ENCODE measurements around the gene MOAP1.
"Not testable (repeated sequence)": the region's sequence is repeated elsewhere in the genome, so short reads cannot be mapped to it uniquely, and the experiment has no call there.

The MOAP1 gene

GRCh38 chr14:93184391-93185348, at the start of gene MOAP1, which contains the start of gene LYSET:
TSS of gene MOAP1 (minus strand) at chr14:93184897. CDS start at chr14:93184242, 655 bp downstream.
TSS of gene LYSET (plus strand) at chr14:93185317. CDS start at chr14:93185406, 89 bp downstream.
- peak; percentile 53 to 87 for DNase-seq

DNA sequence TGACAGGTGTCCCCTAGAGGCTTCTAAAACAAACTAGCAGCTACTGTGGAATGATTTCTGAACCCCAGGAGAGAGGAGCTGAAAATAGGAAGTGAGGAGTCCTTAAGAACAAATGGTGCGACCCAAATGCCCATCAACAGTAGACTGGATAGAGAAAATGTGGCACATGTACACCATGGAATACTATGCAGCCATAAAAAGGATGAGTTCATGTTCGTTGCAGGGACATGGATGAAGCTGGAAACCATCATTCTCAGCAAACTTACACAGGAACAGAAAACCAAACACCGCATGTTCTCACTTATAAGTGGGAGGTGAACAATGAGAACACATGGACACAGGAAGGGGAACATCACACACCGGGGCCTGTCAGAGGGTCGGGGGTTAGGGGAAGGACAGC, 48.4 kb upstream of the MOAP1 start:
- not testable (repeated sequence) for DNase-seq

DNA sequence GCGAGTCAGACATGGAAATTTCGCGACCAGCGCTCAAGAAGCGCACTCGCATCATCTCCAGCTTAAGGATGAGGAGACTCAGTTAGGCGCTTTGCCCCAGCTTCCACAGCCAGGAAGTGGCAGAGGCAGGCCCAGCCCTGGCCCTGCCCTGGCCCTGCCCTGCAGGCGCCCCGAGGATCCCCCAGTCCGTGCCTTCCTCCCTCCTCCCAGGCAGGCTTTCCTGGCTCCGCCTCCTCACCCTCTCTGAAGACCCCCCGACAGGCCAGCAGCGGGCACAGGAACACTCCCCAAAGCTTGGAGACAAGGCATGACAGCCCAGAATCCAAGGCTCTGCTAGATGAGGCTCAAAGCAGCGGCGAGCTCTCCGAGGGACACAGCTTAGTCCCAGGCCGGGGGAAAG, 47.5 kb upstream of the MOAP1 start:
- DNase-seq, result no peak

DNA sequence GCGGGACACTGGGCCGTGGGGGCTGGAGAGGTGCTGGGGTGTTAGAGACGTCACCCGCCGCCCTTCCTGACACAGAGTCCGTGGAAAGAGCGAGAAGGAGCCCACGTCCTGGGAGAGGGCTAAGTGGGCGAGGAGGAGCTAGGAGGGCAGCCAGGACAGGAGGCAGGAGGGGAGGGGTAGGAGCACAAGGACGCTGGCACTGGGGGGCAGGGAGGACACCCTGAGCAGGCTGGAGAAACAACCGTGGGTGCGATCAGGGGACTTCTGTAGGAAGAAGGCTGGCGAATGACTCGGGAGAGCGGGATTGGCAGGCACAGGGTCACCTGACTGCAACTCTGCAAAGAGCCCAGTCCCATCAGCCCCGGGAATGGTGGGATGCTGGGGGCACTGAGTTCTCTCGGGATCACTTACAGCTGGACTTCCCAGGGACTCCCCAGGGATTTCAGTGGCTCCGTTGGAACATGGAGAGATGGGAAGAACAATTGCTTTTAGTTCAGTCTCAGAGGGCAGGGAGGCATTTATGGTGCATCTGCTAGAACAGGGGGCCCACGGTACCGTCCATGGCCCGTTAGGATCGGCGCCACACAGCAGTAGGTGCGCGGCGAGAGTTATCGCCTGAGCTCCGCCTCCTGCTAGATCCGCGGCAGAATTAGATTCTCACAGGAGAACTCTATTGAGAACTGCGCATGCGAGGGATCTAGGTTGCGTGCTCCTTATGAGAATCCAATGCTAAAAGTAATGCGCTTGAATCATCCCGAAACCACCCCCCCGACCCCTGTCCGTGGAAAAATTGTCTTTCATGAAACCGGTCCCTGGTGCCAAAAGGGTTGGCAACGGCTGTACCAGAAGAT, 46.7 kb upstream of the MOAP1 start:
- DNase-seq, result peak; percentile 21 to 65

DNA sequence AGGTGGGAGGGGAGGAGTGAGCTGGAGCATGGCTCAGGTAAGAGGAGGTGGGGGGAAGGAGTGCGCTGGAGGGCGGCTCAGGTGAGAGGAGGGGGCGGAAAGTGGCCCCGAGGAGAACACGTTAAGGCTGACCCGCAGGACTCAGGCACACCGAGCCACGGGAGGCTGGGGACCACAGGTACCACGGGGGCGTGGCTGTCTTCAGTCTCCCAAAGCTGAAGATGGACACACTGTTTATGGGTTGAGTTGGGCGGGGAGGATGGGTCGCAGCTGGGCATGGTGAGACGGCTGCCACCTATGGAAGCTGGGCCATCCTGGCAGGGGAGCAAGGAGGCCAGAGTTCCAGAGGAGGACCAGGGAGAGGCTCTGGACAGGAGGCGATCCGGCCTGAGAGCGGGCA, 45.8 kb upstream of the MOAP1 start:
- DNase-seq, result no peak

- DNase-seq, result no peak
Measured at GRCh38 chr14:93228550-93228949, 43.9 kb upstream of the MOAP1 start.

- DNase-seq, result no peak
Measured at GRCh38 chr14:93223565-93223964, 38.9 kb upstream of the MOAP1 start.

- DNase-seq, result no peak
Measured at GRCh38 chr14:93220509-93220908, 35.8 kb upstream of the MOAP1 start.

DNA sequence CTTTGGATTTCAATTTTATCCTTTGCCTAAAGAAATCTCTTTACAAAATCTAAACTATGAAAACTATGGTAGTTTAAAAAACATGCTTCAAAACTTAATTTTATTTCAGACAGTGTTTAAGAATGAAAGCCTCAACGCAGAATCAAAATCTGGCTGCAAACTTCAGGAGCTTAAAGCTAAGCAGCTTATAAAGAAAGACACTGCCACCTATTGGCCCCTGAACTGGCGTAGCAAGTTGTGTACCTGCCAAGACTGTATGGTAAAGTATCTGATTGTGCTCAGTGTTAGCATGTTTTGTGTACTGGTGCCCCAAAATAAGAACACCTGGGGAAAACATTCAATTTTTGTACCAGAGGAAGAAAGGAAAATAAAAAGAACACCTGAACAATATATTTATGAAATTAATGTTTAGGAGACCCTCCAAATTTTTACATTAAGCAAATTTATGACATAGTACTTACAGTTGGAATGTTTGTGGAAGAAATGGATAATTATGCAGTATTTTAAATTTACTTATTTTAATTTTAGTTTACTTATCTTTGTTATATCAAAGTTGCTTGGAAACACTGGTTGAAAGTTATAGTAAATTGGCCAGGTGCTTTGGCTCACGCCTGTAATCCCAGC, 34.5 kb upstream of the MOAP1 start:
- peak; percentile 15 to 53 for DNase-seq

- DNase-seq, result no peak
Measured at GRCh38 chr14:93214598-93214997, 29.9 kb upstream of the MOAP1 start.

GRCh38 chr14:93212432-93212831, 27.7 kb upstream of the MOAP1 start:
- DNase-seq, result no peak

DNA sequence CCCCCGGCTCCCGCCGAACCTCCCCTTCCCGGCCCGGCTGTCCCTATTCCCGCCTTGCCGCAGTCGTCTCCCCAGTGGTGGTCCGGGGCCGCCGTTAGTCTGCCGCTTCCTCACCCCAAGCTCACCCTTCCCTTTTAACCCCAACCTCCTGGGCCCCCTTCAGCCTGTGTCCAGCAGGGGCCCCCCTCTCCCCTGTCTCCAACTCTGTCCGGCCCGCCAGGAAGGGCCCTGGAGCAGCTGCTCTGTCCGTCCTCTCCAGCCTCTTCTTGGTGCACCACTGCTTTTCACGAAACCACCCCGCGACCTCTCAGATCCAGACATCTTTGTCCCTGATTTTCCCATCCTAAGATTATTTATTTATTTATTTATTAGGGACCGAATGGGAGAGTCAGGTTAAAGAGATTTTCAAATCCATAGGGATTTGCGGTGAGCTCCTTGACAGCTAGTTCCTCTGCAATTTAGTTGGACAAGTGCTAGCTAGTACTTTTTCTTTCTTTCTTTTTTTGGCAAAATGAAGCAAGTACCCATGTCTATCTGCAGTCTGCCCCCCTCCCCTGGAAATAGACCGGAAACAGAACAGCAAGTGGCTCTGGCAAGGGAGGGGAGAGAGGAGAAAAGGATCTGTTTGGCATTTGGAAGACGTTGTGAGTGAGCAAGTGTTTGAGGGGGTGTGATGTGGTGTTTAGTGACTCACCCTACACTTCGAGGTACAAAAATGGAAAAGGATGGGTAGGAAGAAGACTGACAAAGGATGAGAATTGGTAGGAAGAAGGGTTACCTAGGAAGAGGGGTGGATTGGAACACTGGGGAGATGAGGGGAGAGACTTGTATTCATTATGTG, 23.0 kb upstream of the MOAP1 start:
- peak in 1 of 2 experiments; percentile 60 for DNase-seq

GRCh38 chr14:93206793-93207467, 22.2 kb upstream of the MOAP1 start, which contains the start of the genes GON7 and UBR7:
TSS of gene GON7 (minus strand) at chr14:93207065. CDS start at chr14:93207037, 28 bp downstream.
TSS of gene UBR7 (plus strand) at chr14:93207256. CDS start at chr14:93207292, 36 bp downstream.
- DNase-seq, result peak; percentile 94 to 98

GRCh38 chr14:93201155-93201704, 16.5 kb upstream of the MOAP1 start:
- DNase-seq, result no peak

GRCh38 chr14:93200553-93200952, 15.9 kb upstream of the MOAP1 start:
- no peak for DNase-seq

DNA sequence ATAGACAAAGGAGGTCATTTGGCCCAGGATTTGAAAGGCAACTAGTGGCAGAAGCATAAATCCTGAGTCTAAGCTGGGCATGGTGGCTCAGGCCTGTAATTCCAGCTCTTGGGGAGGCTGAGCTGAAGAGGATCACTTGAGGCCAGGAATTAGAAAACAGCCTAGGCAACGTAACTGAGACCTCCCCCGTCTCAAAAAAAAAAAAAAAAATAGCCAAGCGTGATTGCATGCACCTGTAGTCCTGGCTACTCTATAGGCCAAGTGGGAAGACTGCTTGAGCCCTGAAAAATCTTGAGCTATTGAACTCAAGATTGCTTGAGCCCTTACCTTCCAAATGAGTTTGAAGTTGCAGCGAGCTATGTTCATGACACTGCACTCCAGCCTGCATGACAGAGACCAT, 14.3 kb upstream of the MOAP1 start:
- DNase-seq, result no peak

GRCh38 chr14:93195316-93195999, 10.8 kb upstream of the MOAP1 start:
- DNase-seq, result no peak

DNA sequence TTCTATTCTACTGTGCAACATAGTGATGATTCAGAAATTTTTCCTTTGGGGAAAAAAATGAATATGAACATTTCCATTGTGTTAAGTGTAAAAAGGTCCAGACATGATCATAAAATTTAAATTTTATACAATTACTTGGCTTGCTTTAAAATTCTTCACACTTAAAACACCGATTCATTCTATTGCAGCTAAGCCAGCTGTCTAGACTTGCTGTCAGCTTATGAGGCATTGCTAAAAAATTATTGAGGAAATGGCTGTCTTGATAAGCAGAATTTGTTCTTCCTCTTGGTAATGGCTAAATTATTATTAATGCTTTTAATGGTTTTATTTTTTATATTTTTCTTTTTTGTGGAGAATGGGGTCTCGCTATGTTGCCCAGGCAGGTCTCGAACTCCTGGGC, 2.3 kb upstream of the MOAP1 start:
- no peak for DNase-seq

GRCh38 chr14:93186466-93186865, 1.8 kb upstream of the MOAP1 start:
- DNase-seq, result no peak

DNA sequence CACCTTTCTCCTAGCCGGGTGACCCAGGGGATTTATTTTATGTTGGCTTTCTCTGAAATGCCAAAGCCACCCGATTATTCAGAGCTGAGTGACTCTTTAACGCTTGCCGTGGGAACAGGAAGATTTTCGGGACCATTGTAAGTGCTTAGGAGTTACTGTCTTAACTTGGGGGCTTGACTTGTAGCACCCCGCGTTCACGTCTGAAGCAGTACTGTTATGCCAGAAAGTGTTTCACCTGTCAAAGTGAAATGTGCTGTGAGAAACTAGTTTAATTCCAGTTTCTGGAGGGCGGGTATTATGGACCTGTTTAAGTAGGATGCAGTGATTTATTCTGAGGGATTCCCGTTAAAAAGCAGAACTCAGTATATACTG, 638 bp upstream of the MOAP1 start:
- DNase-seq, result no peak
